ENCODE data around the gene INPP5B. TPM values are rescaled to one million over a fixed set of nuclear protein-coding genes. Genes with fewer than 3 reads are reported as not detected.

INPP5B gene
- total and polyA plus RNA-seq, 9 of the 15 experiments (the other 6 are each of a cell fraction or from before 2014, with no cell fraction given): 14.1 to 28.7 (median 20.9) TPM

- TF ChIP-seq, protein P1, sequence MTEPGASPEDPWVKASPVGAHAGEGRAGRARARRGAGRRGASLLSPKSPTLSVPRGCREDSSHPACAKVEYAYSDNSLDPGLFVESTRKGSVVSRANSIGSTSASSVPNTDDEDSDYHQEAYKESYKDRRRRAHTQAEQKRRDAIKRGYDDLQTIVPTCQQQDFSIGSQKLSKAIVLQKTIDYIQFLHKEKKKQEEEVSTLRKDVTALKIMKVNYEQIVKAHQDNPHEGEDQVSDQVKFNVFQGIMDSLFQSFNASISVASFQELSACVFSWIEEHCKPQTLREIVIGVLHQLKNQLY (CRISPR knock-in tag; conservative IDR thresholded peaks at IDR 0.05): no peak
- TF ChIP-seq, protein P2, sequence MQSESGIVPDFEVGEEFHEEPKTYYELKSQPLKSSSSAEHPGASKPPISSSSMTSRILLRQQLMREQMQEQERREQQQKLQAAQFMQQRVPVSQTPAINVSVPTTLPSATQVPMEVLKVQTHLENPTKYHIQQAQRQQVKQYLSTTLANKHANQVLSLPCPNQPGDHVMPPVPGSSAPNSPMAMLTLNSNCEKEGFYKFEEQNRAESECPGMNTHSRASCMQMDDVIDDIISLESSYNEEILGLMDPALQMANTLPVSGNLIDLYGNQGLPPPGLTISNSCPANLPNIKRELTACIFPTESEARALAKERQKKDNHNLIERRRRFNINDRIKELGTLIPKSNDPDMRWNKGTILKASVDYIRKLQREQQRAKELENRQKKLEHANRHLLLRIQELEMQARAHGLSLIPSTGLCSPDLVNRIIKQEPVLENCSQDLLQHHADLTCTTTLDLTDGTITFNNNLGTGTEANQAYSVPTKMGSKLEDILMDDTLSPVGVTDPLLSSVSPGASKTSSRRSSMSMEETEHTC (IDR thresholded peaks at IDR 0.05): no peak
- TF ChIP-seq ZNF263 (CRISPR knock-in tag; IDR thresholded peaks at IDR 0.05; ENCODE audit: borderline replicate concordance) (peak; percentile 61; the same call in 1 of the 2 replicates), DDX20 (tag; IDR thresholded peaks at IDR 0.05; ENCODE audit: low read depth) (no peak), NFIC (IDR thresholded peaks at IDR 0.05) (peak; percentile 68), ZNF3 (CRISPR knock-in tag; IDR thresholded peaks at IDR 0.05) (peak; percentile 65; the same call in 1 of the 2 replicates), TAF9B (IDR thresholded peaks at IDR 0.05; ENCODE audit: partially characterized antibody) (peak; percentile 68), ZBTB43 (CRISPR knock-in tag; IDR thresholded peaks at IDR 0.05) (no peak), FOXJ3 (CRISPR knock-in tag; IDR thresholded peaks at IDR 0.05) (no peak), CBX8 (IDR thresholded peaks at IDR 0.05; ENCODE audit: borderline replicate concordance, extremely low read depth, low read depth, low read length, poor library complexity, severe bottlenecking) (no peak), ZNF133 (CRISPR knock-in tag; IDR thresholded peaks at IDR 0.05) (0 out of 2 replicates have a peak, but pooled peaks have one; percentile 7), NCOA4 (IDR thresholded peaks at IDR 0.05; ENCODE audit: partially characterized antibody) (no peak), ELF2 (CRISPR knock-in tag; IDR thresholded peaks at IDR 0.05) (peak; percentile 66; the same call in 1 of the 2 replicates), ZNF79 (CRISPR knock-in tag; IDR thresholded peaks at IDR 0.05; ENCODE audit: low read depth) (no peak), RAD21 (CRISPR knock-in tag; conservative IDR thresholded peaks at IDR 0.05 in 1 of 2, IDR thresholded peaks at IDR 0.05 in 1 of 2) (peak; percentile 66 to 85), ZNF23 (CRISPR knock-in tag; IDR thresholded peaks at IDR 0.05) (no peak), GATAD2A (IDR thresholded peaks at IDR 0.05) (no peak), ETV6 (IDR thresholded peaks at IDR 0.05; ENCODE audit: borderline replicate concordance in 1 of 2, low read depth in 2 of 2, low read length in 1 of 2) (peak; percentile 8 to 28; a peak in 1 of 4 replicates), ETV6 (CRISPR knock-in tag; IDR thresholded peaks at IDR 0.05; ENCODE audit: borderline replicate concordance) (no peak), ZC3H4 (CRISPR knock-in tag; IDR thresholded peaks at IDR 0.05; ENCODE audit: borderline replicate concordance) (no peak), HEY1 (CRISPR knock-in tag; IDR thresholded peaks at IDR 0.05; ENCODE audit: borderline replicate concordance) (peak; percentile 87; the same call in 1 of the 2 replicates), SAFB2 (IDR thresholded peaks at IDR 0.05; ENCODE audit: borderline replicate concordance, low read depth, low read length, severe bottlenecking) (no peak), SRF (CRISPR knock-in tag; IDR thresholded peaks at IDR 0.05) (peak; percentile 16 to 61; a peak in 2 of 4 replicates)
- TF ChIP-seq, protein P3, sequence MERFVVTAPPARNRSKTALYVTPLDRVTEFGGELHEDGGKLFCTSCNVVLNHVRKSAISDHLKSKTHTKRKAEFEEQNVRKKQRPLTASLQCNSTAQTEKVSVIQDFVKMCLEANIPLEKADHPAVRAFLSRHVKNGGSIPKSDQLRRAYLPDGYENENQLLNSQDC (CRISPR knock-in tag; IDR thresholded peaks at IDR 0.05): no peak
Observed at GRCh38 chr1:37859507-37860345, 87.1 kb downstream of the INPP5B start, which contains the start of gene MTF1 (continued).

Data from K562 (cell line).